ENCODE results near the gene PHLPP1. TPM values are rescaled to one million over a fixed set of nuclear protein-coding genes. Genes with fewer than 3 reads are reported as not detected.

PHLPP1 gene
- total RNA-seq, 6 donors from 2014 or later, result 8.2 to 15.5 (median 13.2) TPM

DNA sequence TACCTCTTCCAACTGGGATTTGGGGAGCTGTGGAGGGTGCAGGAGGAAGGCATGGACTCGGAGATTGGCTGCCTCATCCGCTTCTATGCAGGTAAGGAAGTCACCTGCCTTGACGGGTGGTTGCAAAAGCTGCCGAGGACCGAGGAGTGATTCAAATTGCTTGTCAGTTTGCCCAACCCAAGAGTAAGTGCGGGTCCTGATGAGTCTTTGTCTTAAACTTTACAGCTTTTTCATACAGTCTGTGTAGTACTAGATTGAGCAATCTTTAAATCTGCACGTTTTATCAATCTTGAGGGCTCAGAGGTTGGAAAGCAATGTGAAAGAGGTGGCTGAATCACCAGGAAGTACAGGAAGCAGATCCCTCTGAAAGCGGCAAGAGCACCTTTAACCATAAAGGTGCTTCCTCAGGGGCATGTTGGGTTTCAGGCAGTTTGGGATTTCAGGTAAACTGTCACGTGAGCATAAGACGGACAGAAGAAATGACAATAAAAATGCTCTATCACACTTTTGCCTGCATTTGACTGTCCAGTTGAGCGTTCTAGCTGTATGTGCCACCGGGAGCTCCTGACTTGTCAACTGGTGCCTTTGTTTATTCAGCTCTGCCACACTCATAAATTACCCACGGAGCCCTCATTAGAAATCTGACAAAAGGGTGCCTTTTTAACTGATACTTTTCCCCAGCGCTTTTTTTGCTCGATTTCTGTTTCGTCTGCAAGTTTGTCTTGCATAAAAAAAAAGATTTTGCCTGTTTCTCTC, 2.0 kb downstream of the PHLPP1 start:
- Histone ChIP-seq H3K27me3 (no peaks in the 10 kb centered on the region), H3K4me1 (peaks cover 0 to 37% (median 17%) of the 10 kb centered on the region in 4 donors), H3K4me3 (peak overlapping the region; percentile 71 to 90 (median 82)), H3K9me3 (no peaks in the 10 kb centered on the region), H3K27ac (peak overlapping the region; percentile 76 to 99 (median 98)), H3K36me3 (no peaks in the 10 kb centered on the region)
- WGBS, 2 donors, result 2 to 3% methylated on average over 16 of the region's 16 CpGs
- TF ChIP-seq POLR2AphosphoS5 (IDR thresholded peaks at IDR 0.05) (no peak), EP300 (IDR thresholded peaks at IDR 0.05) (no peak), POLR2A (IDR thresholded peaks at IDR 0.05) (no peak)
- TF ChIP-seq, protein P1, sequence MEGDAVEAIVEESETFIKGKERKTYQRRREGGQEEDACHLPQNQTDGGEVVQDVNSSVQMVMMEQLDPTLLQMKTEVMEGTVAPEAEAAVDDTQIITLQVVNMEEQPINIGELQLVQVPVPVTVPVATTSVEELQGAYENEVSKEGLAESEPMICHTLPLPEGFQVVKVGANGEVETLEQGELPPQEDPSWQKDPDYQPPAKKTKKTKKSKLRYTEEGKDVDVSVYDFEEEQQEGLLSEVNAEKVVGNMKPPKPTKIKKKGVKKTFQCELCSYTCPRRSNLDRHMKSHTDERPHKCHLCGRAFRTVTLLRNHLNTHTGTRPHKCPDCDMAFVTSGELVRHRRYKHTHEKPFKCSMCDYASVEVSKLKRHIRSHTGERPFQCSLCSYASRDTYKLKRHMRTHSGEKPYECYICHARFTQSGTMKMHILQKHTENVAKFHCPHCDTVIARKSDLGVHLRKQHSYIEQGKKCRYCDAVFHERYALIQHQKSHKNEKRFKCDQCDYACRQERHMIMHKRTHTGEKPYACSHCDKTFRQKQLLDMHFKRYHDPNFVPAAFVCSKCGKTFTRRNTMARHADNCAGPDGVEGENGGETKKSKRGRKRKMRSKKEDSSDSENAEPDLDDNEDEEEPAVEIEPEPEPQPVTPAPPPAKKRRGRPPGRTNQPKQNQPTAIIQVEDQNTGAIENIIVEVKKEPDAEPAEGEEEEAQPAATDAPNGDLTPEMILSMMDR (IDR thresholded peaks at IDR 0.05), result no peak
- ATAC-seq (ENCODE audit: low FRiP score in 2 of 2) (no peak), DNase-seq (peak in 1 of 2 donors; percentile 59)

DNA sequence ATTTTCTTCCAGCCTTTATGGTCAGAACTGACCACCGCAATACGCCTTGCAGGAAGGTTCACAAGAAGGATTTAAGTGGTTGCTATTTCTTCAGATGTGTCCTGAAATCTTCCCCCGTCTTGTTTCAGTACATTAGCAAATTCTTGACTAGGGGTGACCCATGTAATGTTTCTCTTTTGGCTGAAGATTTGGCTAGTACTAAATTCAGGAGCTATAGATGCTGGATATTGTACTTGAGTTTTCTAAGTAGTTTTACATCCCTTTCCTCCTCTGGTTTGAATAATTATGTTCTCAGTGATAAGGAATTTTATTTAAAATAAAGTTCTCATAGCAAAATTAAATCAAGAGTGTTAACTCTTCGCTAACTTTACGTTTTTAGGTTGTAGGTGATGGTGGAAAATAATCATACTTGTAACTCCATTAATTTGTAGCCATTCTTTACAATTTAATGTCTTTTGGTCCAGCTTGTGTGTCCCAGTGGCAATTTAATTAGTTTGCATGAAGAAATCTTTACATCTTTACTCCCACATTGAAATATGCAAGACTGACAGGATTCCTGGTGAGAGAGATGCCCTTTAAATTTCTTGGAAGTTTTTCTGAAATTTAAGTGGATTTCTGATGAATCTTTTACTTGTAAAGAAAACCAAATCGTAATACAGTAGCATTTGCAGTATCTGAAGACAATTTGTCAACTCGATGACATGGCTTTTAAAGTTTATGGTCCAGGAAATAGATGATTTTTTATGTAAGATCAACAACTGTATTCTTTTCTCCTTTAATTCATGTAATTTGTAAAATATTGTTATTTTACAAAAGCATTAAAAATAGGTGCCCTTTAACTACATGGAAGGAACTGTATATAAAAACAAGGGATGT, 2.8 kb downstream of the PHLPP1 start:
- H3K9me3 ChIP-seq, result no peaks in the 10 kb centered on the region
- no peaks in the 10 kb centered on the region for H3K36me3 ChIP-seq
- ATAC-seq (ENCODE audit: low FRiP score in 2 of 2) (no peak), DNase-seq (no peak)
- peak overlapping the region; percentile 71 to 90 (median 82) for H3K4me3 ChIP-seq
- TF ChIP-seq POLR2AphosphoS5 (IDR thresholded peaks at IDR 0.05) (no peak), EP300 (IDR thresholded peaks at IDR 0.05) (no peak), POLR2A (IDR thresholded peaks at IDR 0.05) (no peak)
- TF ChIP-seq, protein P1 (IDR thresholded peaks at IDR 0.05), result no peak
- 33 to 50% methylated on average over 7 of the region's 7 CpGs for WGBS, 2 donors
- no peaks in the 10 kb centered on the region for H3K27me3 ChIP-seq
- peaks cover 0 to 37% (median 17%) of the 10 kb centered on the region in 4 donors for H3K4me1 ChIP-seq
- peak overlapping the region in 3 of 4 donors; percentile 2 to 98 (median 98) for H3K27ac ChIP-seq

DNA sequence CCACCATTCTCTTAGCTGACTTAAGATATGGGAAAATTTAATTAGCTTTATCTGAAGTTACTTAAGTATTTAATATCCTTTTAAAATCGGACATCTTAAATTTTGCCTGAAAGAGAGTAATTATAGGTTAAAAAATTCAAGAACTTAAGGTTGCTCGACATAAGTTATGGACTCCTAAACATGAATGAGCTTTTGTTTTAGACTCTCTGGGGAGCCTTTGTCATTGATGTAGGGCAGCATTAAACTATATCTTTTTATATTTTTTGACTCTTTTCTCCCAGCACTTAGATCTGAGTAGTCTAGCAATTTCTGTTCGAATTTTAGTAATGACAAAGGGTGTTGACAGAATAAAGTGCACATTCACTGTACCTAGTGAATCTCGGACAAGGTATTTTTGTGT, 4.7 kb downstream of the PHLPP1 start:
- TF ChIP-seq EP300 (IDR thresholded peaks at IDR 0.05), result no peak
- no peak for TF ChIP-seq POLR2A (IDR thresholded peaks at IDR 0.05)
- TF ChIP-seq POLR2AphosphoS5 (IDR thresholded peaks at IDR 0.05), result no peak
- TF ChIP-seq, protein P1 (IDR thresholded peaks at IDR 0.05), result no peak
- Histone ChIP-seq H3K9me3 (no peaks in the 10 kb centered on the region), H3K4me3 (no peak overlapping the region), H3K4me1 (peaks cover 5 to 39% (median 21%) of the 10 kb centered on the region in 4 donors), H3K27ac (no peak overlapping the region), H3K36me3 (no peaks in the 10 kb centered on the region), H3K27me3 (no peaks in the 10 kb centered on the region)
- DNase-seq, result no peak
- ATAC-seq (ENCODE audit: low FRiP score in 2 of 2), result no peak
- WGBS, 2 donors, result 57 to 63% methylated on average over 4 of the region's 4 CpGs

DNA sequence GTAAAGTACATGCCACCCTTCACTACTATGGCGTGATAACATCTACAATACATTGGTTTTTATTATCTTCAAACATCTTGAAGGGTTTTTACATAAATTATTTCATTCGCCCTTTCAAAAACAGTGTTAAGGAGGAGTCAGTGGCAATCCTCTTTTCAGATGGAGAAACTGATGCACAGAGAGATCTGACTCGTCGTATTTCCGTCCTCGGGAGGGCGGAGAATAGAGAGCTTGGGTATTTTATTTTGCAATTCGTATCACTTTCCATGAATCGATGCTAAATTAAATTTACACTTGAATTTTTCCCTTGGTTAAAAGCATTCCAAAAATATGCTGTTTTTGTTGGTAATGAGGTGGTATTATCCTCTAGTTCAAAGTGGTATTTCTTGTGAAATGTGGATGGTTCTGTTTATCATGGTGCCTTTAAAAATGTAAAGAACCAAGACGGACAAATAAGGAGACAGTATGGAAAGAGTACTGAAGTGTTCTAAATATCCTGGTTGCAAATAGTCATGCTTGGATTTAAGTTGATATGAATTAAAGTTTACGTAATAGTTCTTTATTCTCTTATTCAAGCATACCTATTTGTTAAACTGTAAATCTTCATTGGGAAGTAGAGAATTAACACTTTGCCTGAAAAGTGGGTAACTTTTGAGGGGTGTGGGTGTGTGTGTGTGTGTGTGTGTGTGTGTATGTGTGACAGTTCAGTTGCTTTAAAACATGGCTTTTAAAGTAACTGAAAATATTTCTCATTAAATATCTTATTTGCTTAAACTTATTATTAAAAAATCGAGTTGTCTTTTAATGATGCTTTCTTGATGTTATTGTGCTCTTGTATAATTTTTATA, 5.6 kb downstream of the PHLPP1 start:
- DNase-seq (no peak), ATAC-seq (ENCODE audit: low FRiP score in 2 of 2) (no peak)
- Histone ChIP-seq H3K27ac (no peak overlapping the region), H3K9me3 (no peaks in the 10 kb centered on the region), H3K4me3 (no peak overlapping the region), H3K27me3 (no peaks in the 10 kb centered on the region), H3K4me1 (peaks cover 5 to 39% (median 21%) of the 10 kb centered on the region in 4 donors), H3K36me3 (no peaks in the 10 kb centered on the region)
- WGBS, 2 donors, result 89 to 91% methylated on average over 12 of the region's 12 CpGs
- TF ChIP-seq POLR2AphosphoS5 (IDR thresholded peaks at IDR 0.05), result no peak
- TF ChIP-seq, protein P1 (IDR thresholded peaks at IDR 0.05), result no peak
- no peak for TF ChIP-seq EP300 (IDR thresholded peaks at IDR 0.05)
- TF ChIP-seq POLR2A (IDR thresholded peaks at IDR 0.05), result no peak

All from upper lobe of left lung (tissue), 6 donors.